IPS-11a (cell line): ENCODE results near the gene OR10G7.

Experiments used
- H3K4me3 ChIP-seq: one replicate; pipeline ENCODE4 v1.5.1; 2013; ENCODE audit warnings: low read depth, low read length, control low read depth

The OR10G7 gene

DNA sequence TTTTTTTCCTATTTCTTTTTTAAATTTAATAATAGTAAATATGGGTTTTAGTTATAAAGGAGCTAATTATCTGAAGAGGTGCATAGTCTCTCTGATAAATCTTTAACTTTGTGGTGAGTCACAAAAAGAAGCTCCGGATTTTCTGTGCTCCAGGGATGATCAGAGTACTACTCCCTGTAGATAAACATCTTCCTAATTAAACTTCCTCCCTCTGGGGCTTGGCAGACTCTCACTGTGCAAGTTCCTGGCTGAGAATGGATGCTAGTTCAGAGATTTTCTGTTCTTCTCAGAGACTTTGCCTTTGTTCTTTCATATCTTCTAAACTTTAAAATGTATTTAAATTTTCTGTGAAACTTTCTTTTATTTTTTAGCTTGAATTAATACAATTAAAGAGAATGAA, at the start of gene OR10G7:
TSS of gene OR10G7 (minus strand) at position 72 of the 400 bp plus-strand sequence. CDS start 2,324 bp downstream, outside the sequence.
- H3K4me3 ChIP-seq: no peak within 1 kb of the TSS

- no peak overlapping the region for H3K4me3 ChIP-seq
These were observed 45.1 kb upstream of the OR10G7 start for GRCh38 chr11:124085997-124086846.

DNA sequence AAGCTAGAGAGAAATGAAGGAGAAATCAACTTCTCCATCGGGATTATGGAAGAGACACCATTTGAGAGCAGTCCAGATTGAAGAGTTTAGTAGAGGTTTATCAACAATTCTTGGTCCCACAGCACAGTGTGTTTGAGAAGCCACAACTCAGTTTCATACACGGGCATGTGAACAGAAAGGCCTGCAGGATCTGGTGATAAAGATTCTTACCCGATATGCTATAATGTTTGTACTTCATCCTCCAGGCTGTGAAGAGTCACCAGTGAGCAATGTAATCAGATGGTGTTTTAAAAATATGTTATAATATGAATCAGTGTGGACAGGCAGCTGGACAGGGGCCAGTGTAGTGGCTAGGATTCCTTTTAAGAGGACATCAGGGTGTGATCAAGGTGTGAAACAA, 44.5 kb upstream of the OR10G7 start:
- no peak overlapping the region for H3K4me3 ChIP-seq

GRCh38 chr11:124082371-124082770, 41.2 kb upstream of the OR10G7 start:
- H3K4me3 ChIP-seq: no peak overlapping the region

DNA sequence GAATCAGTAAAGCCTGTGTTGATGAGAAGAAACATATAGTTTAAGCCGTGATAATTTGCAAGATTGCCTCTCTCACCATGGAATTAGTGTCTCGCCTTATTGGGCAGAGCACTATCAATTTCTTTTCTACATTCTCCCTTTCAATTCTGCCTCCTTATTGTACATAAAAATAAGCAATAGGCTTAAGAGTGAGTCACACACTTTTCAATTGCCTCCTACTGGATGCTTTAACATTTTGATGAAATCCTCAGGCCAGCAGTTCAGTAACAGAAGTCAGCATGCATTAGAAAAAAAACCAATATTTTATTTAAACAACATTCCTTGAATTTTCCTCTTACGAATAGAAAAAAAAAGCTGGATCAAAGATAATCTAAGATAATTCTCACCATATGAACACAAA, 40.4 kb upstream of the OR10G7 start:
- H3K4me3 ChIP-seq: no peak overlapping the region

GRCh38 chr11:124080327-124081001, 39.3 kb upstream of the OR10G7 start:
- no peak overlapping the region for H3K4me3 ChIP-seq

DNA sequence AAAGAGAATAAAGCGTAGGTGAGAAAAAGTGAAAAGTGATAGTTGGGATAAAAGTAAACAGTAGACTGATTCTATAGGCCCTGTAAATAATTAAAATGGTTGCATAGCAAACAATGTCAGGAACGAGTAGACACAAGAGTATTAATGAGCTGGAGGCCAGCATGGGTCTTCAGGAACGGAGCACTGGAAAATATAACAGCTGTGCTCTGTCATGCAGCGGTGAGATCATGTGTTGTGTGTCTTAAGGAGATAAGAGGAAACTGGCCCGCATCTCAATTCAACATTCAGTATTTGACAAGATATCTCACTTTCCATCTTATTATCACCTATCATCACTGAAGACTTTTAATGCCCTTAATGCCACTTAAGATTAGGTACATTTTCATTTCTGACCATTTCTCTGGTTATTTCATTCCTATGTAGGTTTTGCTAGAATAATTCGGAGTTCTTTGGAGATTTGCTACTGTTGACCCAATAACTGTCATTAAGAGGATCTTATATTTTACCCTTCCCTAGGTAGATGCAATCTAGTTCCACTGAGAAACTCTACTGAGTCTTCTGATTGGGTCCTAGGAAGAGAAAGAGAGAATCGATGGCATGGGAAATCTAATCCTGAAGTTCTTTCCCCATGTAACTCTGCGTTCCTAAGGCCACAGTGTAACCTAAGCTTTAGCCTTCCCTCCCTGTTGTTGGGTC, 38.7 kb upstream of the OR10G7 start:
- H3K4me3 ChIP-seq: no peak overlapping the region

GRCh38 chr11:124078591-124078990, 37.5 kb upstream of the OR10G7 start:
- no peak overlapping the region for H3K4me3 ChIP-seq

- no peak overlapping the region for H3K4me3 ChIP-seq
These were observed 36.1 kb upstream of the OR10G7 start for GRCh38 chr11:124077266-124077665.

GRCh38 chr11:124075841-124076651, 34.9 kb upstream of the OR10G7 start:
- H3K4me3 ChIP-seq: no peak overlapping the region

DNA sequence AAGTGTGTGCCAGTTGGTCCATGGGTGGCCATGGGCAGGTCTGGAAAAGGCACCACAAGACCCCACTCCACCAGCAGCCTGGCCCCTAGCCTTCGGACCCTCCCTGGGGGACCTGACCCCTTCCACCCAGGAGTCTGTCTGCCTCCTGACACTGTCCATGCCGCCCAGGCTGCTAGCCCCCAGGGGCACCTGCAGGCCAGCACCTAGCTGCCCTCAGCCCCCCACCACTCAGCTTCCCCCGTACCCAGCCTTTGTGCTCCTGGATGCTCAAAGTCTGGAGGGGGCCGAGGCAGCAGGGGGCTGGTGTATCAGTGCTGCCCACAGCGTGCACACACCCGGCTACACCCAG, 34.3 kb upstream of the OR10G7 start:
- H3K4me3 ChIP-seq: no peak overlapping the region

GRCh38 chr11:124074554-124074953, 33.4 kb upstream of the OR10G7 start:
- H3K4me3 ChIP-seq: no peak overlapping the region

- H3K4me3 ChIP-seq: no peak overlapping the region
These were observed 31.0 kb upstream of the OR10G7 start for GRCh38 chr11:124072147-124072546.

- no peak overlapping the region for H3K4me3 ChIP-seq
These were observed 30.5 kb upstream of the OR10G7 start for GRCh38 chr11:124071623-124071948.

DNA sequence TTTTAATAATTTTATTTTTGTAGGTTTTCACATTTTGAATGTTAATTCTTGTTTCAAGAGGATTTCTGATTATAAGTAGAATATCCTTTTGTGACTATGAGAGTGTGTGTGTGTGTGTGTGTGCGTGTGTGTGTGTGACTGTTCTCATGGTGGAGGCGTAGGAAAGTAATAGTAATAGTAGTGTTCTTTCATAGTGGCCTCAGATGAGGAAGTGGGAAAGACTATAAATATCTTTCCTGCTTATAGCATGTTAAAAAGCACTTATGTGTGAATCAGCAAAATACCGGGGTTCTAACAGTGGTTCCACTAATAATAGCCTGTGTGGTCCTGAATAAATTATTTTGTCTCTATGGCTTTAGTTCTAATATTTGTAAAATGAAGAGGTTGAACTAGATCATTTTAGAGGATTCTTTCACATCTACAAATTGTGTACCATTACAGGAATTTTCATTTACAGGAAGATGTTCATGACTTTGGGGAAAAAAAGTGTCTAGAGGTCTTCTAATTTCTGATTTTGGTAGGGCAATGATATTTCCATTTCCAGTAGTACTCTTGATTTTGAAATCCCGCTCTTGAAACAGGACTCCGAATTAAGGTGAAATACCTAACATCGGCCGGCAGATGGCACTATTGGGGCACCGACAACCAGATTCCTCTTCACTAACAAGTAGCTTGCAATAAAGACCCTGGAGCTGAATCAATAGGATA, 29.9 kb upstream of the OR10G7 start:
- H3K4me3 ChIP-seq: no peak overlapping the region

GRCh38 chr11:124069429-124070401, 28.6 kb upstream of the OR10G7 start:
- no peak overlapping the region for H3K4me3 ChIP-seq

DNA sequence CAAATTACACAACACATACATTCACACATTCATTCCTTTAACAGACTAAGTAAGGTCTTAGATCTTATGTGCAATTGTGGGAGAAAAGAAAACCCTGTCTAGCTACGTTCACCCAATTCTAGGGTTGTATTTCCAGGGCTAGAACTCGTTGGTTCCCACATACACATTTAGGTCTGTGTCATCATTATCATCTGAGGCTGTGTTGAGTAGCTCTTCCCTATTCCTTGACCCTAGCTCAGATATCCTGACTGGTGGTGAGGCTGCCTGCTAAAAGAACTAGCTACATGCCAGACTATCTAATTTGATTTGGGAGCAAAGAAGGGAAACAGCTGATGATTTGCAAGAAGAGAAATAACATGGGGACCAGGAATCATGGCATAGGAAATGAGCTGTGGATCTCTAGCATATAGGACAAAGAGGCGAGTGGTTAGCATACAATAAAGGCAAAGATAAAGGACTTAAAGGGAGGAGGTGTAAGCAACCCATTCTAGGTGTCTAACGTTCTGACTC, 27.5 kb upstream of the OR10G7 start:
- H3K4me3 ChIP-seq: no peak overlapping the region

DNA sequence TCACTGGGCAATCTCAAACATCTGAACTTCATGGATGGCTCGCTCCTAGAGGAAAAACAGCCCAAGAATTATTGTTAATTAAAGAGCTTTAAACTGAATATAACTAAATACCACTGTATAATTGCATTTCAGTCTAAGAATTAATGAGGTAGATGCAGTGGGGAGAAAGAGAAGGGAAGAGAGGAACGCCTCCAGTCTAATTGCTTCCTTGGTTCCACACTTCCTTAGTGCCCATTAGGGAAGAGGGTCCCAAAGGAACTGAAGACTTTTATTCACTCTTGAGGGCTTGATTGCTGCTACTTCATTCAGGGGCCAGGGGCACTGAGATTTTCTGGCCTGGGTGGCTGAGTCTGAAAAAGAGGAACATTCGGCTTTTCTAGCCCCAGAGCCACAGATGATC, 11.8 kb upstream of the OR10G7 start:
- H3K4me3 ChIP-seq: no peak overlapping the region

- H3K4me3 ChIP-seq: no peak overlapping the region
These were observed 9.6 kb upstream of the OR10G7 start for GRCh38 chr11:124050748-124051147.
